Stimulated activated CD4-positive, alpha-beta T cell treated with anti-CD3 and anti-CD28 coated beads, Interleukin-4, amount 100 ng/mL, for 1 hour (primary cell): ENCODE measurements around the gene ANKS1B.
A peak's percentile ranks its signal among the peaks of the same experiment; 100 is the strongest.
"Not testable (repeated sequence)": the region's sequence is repeated elsewhere in the genome, so short reads cannot be mapped to it uniquely, and the experiment has no call there.

ENCODE experiments used
- DNase-seq: peaks from one replicate; pipeline ENCODE4 v3.0.0-alpha.2; 2020

The ANKS1B gene

GRCh38 chr12:99984271-99985128 lies at the start of gene ANKS1B:
Gene ANKS1B, minus strand, starts transcription at chr12:99984936. Its CDS starts 699 bp downstream, at chr12:99984237.
- DNase-seq: peak; percentile 5

DNA sequence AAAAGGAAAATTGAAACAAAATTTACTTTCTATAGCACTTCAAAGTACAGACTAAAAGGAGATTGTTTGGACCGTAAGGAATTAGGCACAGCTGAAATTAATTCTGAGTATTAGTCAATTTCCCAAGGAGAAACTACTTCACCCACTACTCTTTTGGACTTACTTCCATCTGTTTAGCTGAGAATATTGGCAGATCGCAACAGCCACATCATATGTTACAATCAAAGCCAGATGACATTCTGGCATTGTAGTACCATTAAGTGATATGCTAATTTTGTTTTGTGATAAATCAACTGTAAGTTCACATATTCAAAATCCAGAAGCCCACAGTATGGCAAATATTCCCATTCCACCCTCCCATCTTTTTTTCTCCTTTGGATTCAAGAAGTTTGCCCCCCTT lies 47.1 kb upstream of the ANKS1B start:
- no peak for DNase-seq

GRCh38 chr12:100027671-100028070 lies 42.9 kb upstream of the ANKS1B start:
- DNase-seq: no peak

GRCh38 chr12:100026241-100026640 lies 41.5 kb upstream of the ANKS1B start:
- no peak for DNase-seq

DNA sequence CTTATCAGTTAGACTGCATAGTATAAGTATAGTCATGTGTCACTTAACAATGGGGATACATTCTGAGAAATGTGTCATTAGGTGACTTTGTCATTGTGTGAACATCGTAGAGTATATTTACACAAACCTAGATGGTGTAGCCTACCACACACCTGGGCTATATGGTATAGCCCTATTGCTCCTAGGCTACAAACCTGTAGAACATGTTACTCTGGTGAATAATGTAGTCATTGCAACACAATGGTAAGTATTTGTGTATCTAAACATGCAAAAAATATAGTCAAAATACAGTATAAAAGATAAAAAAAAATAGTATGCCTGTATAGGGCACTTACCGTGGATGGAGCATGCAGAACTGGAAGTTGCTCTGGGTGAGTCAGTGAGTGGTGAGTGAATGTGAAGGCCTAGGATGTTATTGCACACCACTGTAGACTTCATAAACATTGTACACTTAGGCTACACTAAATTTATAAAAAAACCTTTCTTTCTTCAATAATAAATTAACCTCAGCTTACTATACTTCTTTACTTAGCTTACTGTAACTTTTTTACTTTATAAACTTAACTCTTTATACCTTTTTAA lies 40.3 kb upstream of the ANKS1B start:
- DNase-seq: no peak

GRCh38 chr12:100020370-100020769 lies 35.6 kb upstream of the ANKS1B start:
- no peak for DNase-seq

DNA sequence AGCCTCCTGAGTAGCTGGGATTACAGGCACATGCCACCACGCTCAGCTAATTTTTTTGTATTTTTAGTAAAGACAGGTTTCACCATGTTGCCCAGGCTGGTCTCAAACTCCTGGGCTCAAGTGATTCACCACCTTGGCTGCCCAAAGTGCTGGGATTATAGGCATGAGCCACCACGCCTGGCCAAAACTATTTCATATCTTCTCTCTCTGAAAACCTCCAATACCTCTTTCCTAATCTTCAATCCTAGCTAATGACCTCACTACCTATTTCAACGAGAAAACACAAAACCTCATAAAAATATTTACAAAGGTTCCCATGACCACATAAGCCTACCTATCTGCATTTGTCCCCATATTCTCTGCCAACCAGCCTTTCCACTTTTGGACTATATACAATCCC lies 32.3 kb upstream of the ANKS1B start:
- DNase-seq: no peak

GRCh38 chr12:100016304-100016703 lies 31.6 kb upstream of the ANKS1B start:
- DNase-seq: not testable (repeated sequence)

DNA sequence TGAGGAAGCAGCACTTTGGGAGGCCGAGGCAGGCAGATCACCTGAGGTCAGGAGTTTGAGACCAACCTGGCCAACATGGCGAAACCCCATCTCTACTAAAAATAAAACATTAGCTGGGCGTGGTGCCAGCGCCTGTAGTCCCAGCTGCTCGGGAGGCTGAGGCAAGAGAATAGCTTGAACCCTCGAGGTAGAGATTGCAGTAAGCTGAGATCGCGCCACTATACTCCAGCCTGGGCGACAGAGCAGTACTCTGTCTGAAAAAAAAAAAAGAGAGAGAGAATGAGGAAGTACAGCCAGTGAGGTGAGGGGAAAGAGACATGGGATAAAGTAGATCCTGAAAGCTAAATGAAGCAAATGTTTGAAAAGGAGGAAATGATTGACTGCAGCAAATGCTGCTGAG lies 21.1 kb upstream of the ANKS1B start:
- DNase-seq: not testable (repeated sequence)

DNA sequence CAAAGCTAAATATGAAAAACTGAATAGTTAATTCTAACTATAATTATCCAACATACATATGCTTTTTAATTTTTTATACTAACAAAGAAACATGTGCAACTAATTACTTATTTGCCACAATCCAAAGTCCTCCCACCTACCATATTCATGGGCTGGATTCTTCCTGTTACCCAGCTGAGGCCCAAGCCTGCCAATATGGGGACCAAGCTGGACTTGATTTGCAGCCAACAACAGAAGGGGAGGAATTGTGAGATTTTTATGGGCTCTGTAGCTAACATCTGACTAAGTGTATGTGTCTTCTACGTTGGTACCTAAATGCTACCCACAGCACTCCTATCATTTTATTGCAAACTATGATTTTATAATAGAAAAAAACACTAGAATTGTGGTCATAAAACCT lies 13.1 kb upstream of the ANKS1B start:
- no peak for DNase-seq

GRCh38 chr12:99996095-99996494 lies 11.4 kb upstream of the ANKS1B start:
- no peak for DNase-seq

- no peak for DNase-seq
Observed at GRCh38 chr12:99985631-99986030, 895 bp upstream of the ANKS1B start.

GRCh38 chr12:99985129-99985570 lies 414 bp upstream of the ANKS1B start:
- no peak for DNase-seq

DNA sequence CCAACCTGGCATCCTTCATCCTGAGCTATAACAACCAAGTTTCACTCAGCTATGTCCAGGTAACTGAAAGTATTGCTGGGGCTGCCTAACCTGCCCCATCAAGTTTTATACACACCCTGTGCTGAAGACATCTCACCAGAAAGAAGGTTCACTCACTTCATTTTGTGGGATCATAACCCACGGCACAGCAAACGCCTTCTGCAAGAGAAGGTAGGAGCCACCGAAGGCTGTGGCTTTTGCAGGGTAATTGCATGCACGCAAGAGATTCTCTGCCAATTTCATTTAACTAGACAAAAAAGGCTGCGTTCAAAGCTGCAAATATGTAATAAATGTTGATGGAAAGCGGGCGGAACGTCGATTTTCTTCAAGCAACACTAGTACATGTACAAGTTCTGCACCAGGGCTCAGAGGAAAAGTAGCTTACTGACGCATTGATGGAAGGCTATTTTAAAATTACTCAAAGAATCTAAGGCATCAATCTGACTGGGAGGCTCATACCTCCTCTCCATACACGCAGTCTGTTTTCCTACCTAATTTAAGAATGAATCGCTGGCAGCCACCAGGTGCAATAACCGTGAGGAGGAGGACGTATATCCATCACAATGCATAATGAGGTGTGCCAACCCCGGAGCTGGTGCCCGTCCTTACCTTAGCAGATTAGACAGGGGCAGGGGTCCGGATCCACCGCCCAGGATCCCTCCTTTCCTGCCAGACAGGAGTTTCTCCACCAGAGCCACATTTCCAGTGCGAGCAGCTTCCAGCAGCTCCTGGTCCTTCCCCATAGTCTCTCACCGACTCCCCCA lies 1.1 kb downstream of the ANKS1B start:
- no peak for DNase-seq

GRCh38 chr12:99981639-99982190 lies 3.0 kb downstream of the ANKS1B start:
- no peak for DNase-seq

DNA sequence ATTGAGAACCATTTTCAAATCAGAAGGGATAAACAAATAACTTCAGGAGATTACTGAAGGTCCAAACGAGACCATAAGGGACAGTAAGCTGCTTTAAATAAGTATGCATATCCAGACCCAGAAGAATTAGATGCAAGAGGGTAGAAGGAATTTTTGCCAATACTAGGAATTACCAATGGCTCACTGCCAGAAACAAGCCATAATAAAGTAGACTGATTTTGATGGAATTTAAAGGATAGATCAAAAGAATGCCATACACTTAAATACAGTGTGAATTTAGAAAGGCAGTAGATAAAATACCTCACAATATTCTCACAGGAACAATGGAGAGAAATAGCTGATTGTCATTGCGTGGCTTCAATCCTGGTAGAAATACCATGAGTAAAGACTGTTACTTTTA lies 5.3 kb downstream of the ANKS1B start:
- DNase-seq: no peak

DNA sequence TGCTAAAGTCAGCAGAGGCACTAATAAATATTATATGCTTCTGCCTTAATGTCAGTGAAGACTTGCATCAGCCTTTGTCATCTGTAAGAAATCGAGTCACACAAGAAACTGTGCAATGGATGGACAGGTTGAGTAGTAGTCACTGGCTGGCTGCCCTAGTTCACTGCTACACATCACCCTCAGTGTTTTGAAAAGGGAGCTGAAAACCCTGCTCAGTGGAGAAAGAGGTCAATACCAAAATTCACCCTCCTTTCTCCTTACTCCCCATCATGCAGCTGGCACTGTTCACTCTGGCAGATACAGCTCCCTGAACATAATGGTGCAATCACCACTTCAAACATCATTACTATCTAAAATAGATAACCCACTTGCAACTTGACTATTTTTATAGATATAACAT lies 6.6 kb downstream of the ANKS1B start:
- no peak for DNase-seq

GRCh38 chr12:99977550-99977949 lies 7.2 kb downstream of the ANKS1B start:
- no peak for DNase-seq

DNA sequence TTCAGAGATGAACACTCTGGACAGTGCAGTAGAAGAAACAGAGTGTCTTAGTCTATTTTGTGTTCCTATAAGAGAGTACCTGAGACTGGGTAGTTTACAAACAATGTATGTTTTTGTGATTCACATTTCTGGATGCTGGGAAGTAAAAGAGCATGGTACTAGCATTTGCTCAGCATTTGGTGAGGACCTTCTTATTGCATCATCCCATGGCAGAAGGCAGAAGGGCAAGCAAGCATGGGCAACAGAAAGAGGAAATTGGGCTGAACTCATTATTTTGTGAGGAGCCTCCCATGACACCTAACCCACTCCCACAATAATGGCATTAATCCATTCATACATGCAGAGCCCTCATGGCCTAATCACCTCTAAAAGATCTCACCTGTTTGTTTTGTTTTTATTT lies 8.0 kb downstream of the ANKS1B start:
- no peak for DNase-seq

GRCh38 chr12:99975321-99975720 lies 9.4 kb downstream of the ANKS1B start:
- no peak for DNase-seq

DNA sequence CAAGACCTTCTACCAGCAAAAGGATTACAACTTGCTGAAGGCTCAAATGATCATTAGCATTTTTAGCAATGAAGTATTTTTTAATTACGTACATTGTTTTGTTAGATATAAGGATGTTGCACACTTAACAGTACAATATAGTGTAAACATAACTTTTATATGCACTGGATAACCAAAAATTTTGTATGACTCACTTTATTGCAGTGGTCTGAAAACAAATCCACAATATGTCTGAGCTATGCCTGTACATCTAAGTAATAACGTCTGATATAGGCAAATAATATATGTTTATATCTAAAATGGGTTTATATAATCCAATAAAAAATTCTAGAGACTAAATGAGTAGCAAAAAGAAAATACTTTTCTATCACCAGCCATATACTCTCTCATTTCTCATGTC lies 10.6 kb downstream of the ANKS1B start:
- DNase-seq: no peak

GRCh38 chr12:99966429-99966828 lies 18.3 kb downstream of the ANKS1B start:
- DNase-seq: no peak

GRCh38 chr12:99960311-99960710 lies 24.4 kb downstream of the ANKS1B start:
- no peak for DNase-seq
